ENCODE measurements around the gene DAB2IP. TPM values are rescaled to one million over a fixed set of nuclear protein-coding genes. Genes with fewer than 3 reads are reported as not detected.

DAB2IP gene
- total and polyA plus RNA-seq, 2 donors, result 8.2 to 8.4 TPM

DNA sequence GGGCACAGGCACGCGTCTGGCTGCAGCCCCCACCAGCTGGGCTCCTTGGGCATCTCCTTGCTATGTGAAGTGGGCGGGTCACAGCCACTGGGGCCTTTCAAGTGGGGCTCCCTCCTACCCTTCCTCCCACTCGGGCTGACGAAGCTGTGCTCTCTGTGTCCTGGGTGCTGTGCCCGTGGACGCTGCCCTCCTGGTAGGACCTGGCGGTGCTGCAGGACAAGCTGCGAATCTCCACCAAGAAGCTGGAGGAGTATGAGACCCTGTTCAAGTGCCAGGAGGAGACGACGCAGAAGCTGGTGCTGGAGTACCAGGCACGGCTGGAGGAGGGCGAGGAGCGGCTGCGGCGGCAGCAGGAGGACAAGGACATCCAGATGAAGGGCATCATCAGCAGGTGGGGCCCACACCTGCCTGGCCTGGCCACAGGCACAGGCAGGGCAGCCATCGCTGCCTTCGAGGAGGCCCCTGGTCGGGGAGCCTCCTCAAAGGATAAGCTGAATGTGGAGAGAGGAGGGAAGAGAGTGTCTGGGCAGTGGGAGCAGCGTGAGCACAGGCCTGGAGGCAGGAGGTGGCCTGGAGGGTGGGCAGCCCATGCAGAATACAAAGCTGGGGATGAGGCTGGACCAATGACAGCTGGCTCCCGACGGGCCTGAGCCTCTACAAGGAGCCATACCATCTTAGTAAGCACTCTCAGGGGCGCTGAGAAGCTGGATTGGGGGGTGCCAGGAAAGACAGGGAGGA is 124.7 kb downstream of the DAB2IP start:
- Histone ChIP-seq H3K36me3 (ENCODE audit: control insufficient read depth in 2 of 2, insufficient read depth in 2 of 2, low read length in 1 of 2) (peaks cover 39 to 40% of the 10 kb centered on the region in 2 donors), H3K4me1 (ENCODE audit: control insufficient read depth in 2 of 2, insufficient read depth in 2 of 2, low read length in 2 of 2) (peaks cover 0 to 25% of the 10 kb centered on the region in 2 donors), H3K9me3 (ENCODE audit: control insufficient read depth in 2 of 2, insufficient read depth in 1 of 2, low read length in 1 of 2) (no peaks in the 10 kb centered on the region), H3K4me3 (ENCODE audit: low read length in 2 of 2) (no peak overlapping the region), H3K27ac (ENCODE audit: low read depth in 1 of 2, low read length in 1 of 2) (no peak overlapping the region), H3K27me3 (ENCODE audit: control insufficient read depth in 2 of 2, insufficient read depth in 1 of 2, low read length in 1 of 2) (no peaks in the 10 kb centered on the region)
- 98% methylated on average over 23 of the region's 23 CpGs for WGBS
- DNase-seq (ENCODE audit: low read depth in 6 of 9, low spot score in 9 of 9), result no peak

GRCh38 chr9:121776739-121777637 is 125.6 kb downstream of the DAB2IP start:
- no peak for DNase-seq (ENCODE audit: low read depth in 6 of 9, low spot score in 9 of 9)

GRCh38 chr9:121778252-121779225 is 127.1 kb downstream of the DAB2IP start:
- WGBS, result 97% methylated on average over 4 of the region's 4 CpGs
- no peak overlapping the region for H3K27ac ChIP-seq (ENCODE audit: low read depth in 1 of 2, low read length in 1 of 2)
- H3K36me3 ChIP-seq (ENCODE audit: control insufficient read depth in 2 of 2, insufficient read depth in 2 of 2, low read length in 1 of 2), result peaks cover 30 to 41% of the 10 kb centered on the region in 2 donors
- no peak overlapping the region for H3K4me3 ChIP-seq (ENCODE audit: low read length in 2 of 2)
- no peaks in the 10 kb centered on the region for H3K27me3 ChIP-seq (ENCODE audit: control insufficient read depth in 2 of 2, insufficient read depth in 1 of 2, low read length in 1 of 2)
- no peak for DNase-seq (ENCODE audit: low read depth in 6 of 9, low spot score in 9 of 9)
- peaks cover 7 to 49% of the 10 kb centered on the region in 2 donors for H3K4me1 ChIP-seq (ENCODE audit: control insufficient read depth in 2 of 2, insufficient read depth in 2 of 2, low read length in 2 of 2)
- no peaks in the 10 kb centered on the region for H3K9me3 ChIP-seq (ENCODE audit: control insufficient read depth in 2 of 2, insufficient read depth in 1 of 2, low read length in 1 of 2)

More at GRCh38 chr9:121776739-121777637, 125.6 kb downstream of the DAB2IP start:
- H3K4me3 ChIP-seq (ENCODE audit: low read length in 2 of 2), result no peak overlapping the region
- no peak overlapping the region for H3K27ac ChIP-seq (ENCODE audit: low read depth in 1 of 2, low read length in 1 of 2)
- H3K4me1 ChIP-seq (ENCODE audit: control insufficient read depth in 2 of 2, insufficient read depth in 2 of 2, low read length in 2 of 2), result peaks cover 0 to 33% of the 10 kb centered on the region in 2 donors
- no peaks in the 10 kb centered on the region for H3K27me3 ChIP-seq (ENCODE audit: control insufficient read depth in 2 of 2, insufficient read depth in 1 of 2, low read length in 1 of 2)
- H3K36me3 ChIP-seq (ENCODE audit: control insufficient read depth in 2 of 2, insufficient read depth in 2 of 2, low read length in 1 of 2), result peaks cover 41 to 46% of the 10 kb centered on the region in 2 donors
- WGBS, result 96% methylated on average over 8 of the region's 8 CpGs
- H3K9me3 ChIP-seq (ENCODE audit: control insufficient read depth in 2 of 2, insufficient read depth in 1 of 2, low read length in 1 of 2), result no peaks in the 10 kb centered on the region

- DNase-seq (ENCODE audit: low read depth in 6 of 9, low spot score in 9 of 9), result no peak
- WGBS, result 95% methylated on average over 13 of the region's 13 CpGs
- Histone ChIP-seq H3K36me3 (ENCODE audit: control insufficient read depth in 2 of 2, insufficient read depth in 2 of 2, low read length in 1 of 2) (peaks cover 26 to 37% of the 10 kb centered on the region in 2 donors), H3K4me3 (ENCODE audit: low read length in 2 of 2) (no peak overlapping the region), H3K27me3 (ENCODE audit: control insufficient read depth in 2 of 2, insufficient read depth in 1 of 2, low read length in 1 of 2) (no peaks in the 10 kb centered on the region), H3K9me3 (ENCODE audit: control insufficient read depth in 2 of 2, insufficient read depth in 1 of 2, low read length in 1 of 2) (no peaks in the 10 kb centered on the region), H3K4me1 (ENCODE audit: control insufficient read depth in 2 of 2, insufficient read depth in 2 of 2, low read length in 2 of 2) (peaks cover 17 to 50% of the 10 kb centered on the region in 2 donors), H3K27ac (ENCODE audit: low read depth in 1 of 2, low read length in 1 of 2) (no peak overlapping the region)
Observed at GRCh38 chr9:121779381-121780117, 128.1 kb downstream of the DAB2IP start.

GRCh38 chr9:121780177-121781040 is 129.0 kb downstream of the DAB2IP start:
- H3K27me3 ChIP-seq (ENCODE audit: control insufficient read depth in 2 of 2, insufficient read depth in 1 of 2, low read length in 1 of 2), result no peaks in the 10 kb centered on the region
- peak in 3 of 9 donors; percentile 6 to 35 (median 7) for DNase-seq (ENCODE audit: low read depth in 6 of 9, low spot score in 9 of 9)
- no peak overlapping the region for H3K4me3 ChIP-seq (ENCODE audit: low read length in 2 of 2)
- peaks cover 20 to 33% of the 10 kb centered on the region in 2 donors for H3K36me3 ChIP-seq (ENCODE audit: control insufficient read depth in 2 of 2, insufficient read depth in 2 of 2, low read length in 1 of 2)
- WGBS, result 94% methylated on average over 17 of the region's 17 CpGs
- peaks cover 22 to 53% of the 10 kb centered on the region in 2 donors for H3K4me1 ChIP-seq (ENCODE audit: control insufficient read depth in 2 of 2, insufficient read depth in 2 of 2, low read length in 2 of 2)
- H3K27ac ChIP-seq (ENCODE audit: low read depth in 1 of 2, low read length in 1 of 2), result no peak overlapping the region
- H3K9me3 ChIP-seq (ENCODE audit: control insufficient read depth in 2 of 2, insufficient read depth in 1 of 2, low read length in 1 of 2), result no peaks in the 10 kb centered on the region

DNA sequence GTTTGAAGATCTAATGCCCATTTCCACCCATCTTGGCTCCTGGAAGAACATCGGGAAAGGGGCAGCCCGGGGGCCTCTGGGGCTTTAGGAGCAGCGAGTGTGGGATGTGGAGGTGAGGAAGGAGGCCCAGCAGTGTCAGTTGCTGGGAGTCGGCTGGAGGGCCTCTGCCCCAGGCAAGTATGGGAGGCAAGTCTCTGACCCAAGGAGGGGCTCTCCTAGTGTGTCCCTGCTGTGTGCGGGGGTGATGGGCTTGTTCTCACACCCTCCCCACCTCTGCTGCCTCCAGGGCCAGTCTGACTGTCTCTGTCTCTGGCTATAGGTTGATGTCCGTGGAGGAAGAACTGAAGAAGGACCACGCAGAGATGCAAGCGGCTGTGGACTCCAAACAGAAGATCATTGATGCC is 129.7 kb downstream of the DAB2IP start:
- 96% methylated on average over 8 of the region's 8 CpGs for WGBS
- DNase-seq (ENCODE audit: low read depth in 6 of 9, low spot score in 9 of 9), result no peak

GRCh38 chr9:121781701-121782464 is 130.4 kb downstream of the DAB2IP start:
- H3K4me1 ChIP-seq (ENCODE audit: control insufficient read depth in 2 of 2, insufficient read depth in 2 of 2, low read length in 2 of 2), result peaks cover 22 to 61% of the 10 kb centered on the region in 2 donors
- no peak for DNase-seq (ENCODE audit: low read depth in 6 of 9, low spot score in 9 of 9)
- no peak overlapping the region for H3K4me3 ChIP-seq (ENCODE audit: low read length in 2 of 2)
- H3K27ac ChIP-seq (ENCODE audit: low read depth in 1 of 2, low read length in 1 of 2), result peak overlapping the region in 1 of 2 donors; percentile 89
- H3K9me3 ChIP-seq (ENCODE audit: control insufficient read depth in 2 of 2, insufficient read depth in 1 of 2, low read length in 1 of 2), result no peaks in the 10 kb centered on the region
- 98% methylated on average over 17 of the region's 17 CpGs for WGBS
- H3K27me3 ChIP-seq (ENCODE audit: control insufficient read depth in 2 of 2, insufficient read depth in 1 of 2, low read length in 1 of 2), result no peaks in the 10 kb centered on the region
- H3K36me3 ChIP-seq (ENCODE audit: control insufficient read depth in 2 of 2, insufficient read depth in 2 of 2, low read length in 1 of 2), result peaks cover 13 to 23% of the 10 kb centered on the region in 2 donors

More for the DNA sequence above, 129.7 kb downstream of the DAB2IP start:
- H3K9me3 ChIP-seq (ENCODE audit: control insufficient read depth in 2 of 2, insufficient read depth in 1 of 2, low read length in 1 of 2), result no peaks in the 10 kb centered on the region
- H3K27me3 ChIP-seq (ENCODE audit: control insufficient read depth in 2 of 2, insufficient read depth in 1 of 2, low read length in 1 of 2), result no peaks in the 10 kb centered on the region
- peaks cover 22 to 60% of the 10 kb centered on the region in 2 donors for H3K4me1 ChIP-seq (ENCODE audit: control insufficient read depth in 2 of 2, insufficient read depth in 2 of 2, low read length in 2 of 2)
- H3K27ac ChIP-seq (ENCODE audit: low read depth in 1 of 2, low read length in 1 of 2), result no peak overlapping the region
- peaks cover 17 to 30% of the 10 kb centered on the region in 2 donors for H3K36me3 ChIP-seq (ENCODE audit: control insufficient read depth in 2 of 2, insufficient read depth in 2 of 2, low read length in 1 of 2)
- H3K4me3 ChIP-seq (ENCODE audit: low read length in 2 of 2), result no peak overlapping the region

Data from thymus (tissue), 11 donors.